ENCODE data around the gene SLAMF1.
"Not testable (repeated sequence)": the region's sequence is repeated elsewhere in the genome, so short reads cannot be mapped to it uniquely, and the experiment has no call there.

Gene SLAMF1

GRCh38 chr1:160646711-160647328, at the start of gene SLAMF1:
Gene SLAMF1 (minus strand): TSS chr1:160647044. CDS start chr1:160646945, 99 bp downstream.
- no peak for DNase-seq (ENCODE audit: low read depth in 2 of 2)

- DNase-seq (ENCODE audit: low read depth in 2 of 2), result not testable (repeated sequence)
Observed at GRCh38 chr1:160692390-160692789, 45.5 kb upstream of the SLAMF1 start.

- DNase-seq (ENCODE audit: low read depth in 2 of 2), result no peak
Observed at GRCh38 chr1:160685266-160685665, 38.4 kb upstream of the SLAMF1 start.

- DNase-seq (ENCODE audit: low read depth in 2 of 2), result no peak
Observed at GRCh38 chr1:160682983-160683865, 36.4 kb upstream of the SLAMF1 start.

- no peak for DNase-seq (ENCODE audit: low read depth in 2 of 2)
Observed at GRCh38 chr1:160681891-160682140, 35.0 kb upstream of the SLAMF1 start.

GRCh38 chr1:160681066-160681890, 34.4 kb upstream of the SLAMF1 start:
- no peak for DNase-seq (ENCODE audit: low read depth in 2 of 2)

GRCh38 chr1:160680399-160680798, 33.6 kb upstream of the SLAMF1 start:
- DNase-seq (ENCODE audit: low read depth in 2 of 2), result no peak

- DNase-seq (ENCODE audit: low read depth in 2 of 2), result no peak
Observed at GRCh38 chr1:160679893-160680292, 33.0 kb upstream of the SLAMF1 start.

GRCh38 chr1:160676869-160677597, 30.2 kb upstream of the SLAMF1 start:
- DNase-seq (ENCODE audit: low read depth in 2 of 2), result no peak

GRCh38 chr1:160675641-160676410, 29.0 kb upstream of the SLAMF1 start:
- DNase-seq (ENCODE audit: low read depth in 2 of 2), result peak; percentile 4

- DNase-seq (ENCODE audit: low read depth in 2 of 2), result no peak
Observed at GRCh38 chr1:160674415-160674814, 27.6 kb upstream of the SLAMF1 start.

- no peak for DNase-seq (ENCODE audit: low read depth in 2 of 2)
Observed at GRCh38 chr1:160672789-160673695, 26.2 kb upstream of the SLAMF1 start.

GRCh38 chr1:160671603-160672517, 25.0 kb upstream of the SLAMF1 start:
- no peak for DNase-seq (ENCODE audit: low read depth in 2 of 2)

- no peak for DNase-seq (ENCODE audit: low read depth in 2 of 2)
Observed at GRCh38 chr1:160670701-160671100, 23.9 kb upstream of the SLAMF1 start.

- DNase-seq (ENCODE audit: low read depth in 2 of 2), result no peak
Observed at GRCh38 chr1:160669802-160670201, 23.0 kb upstream of the SLAMF1 start.

GRCh38 chr1:160669276-160669675, 22.4 kb upstream of the SLAMF1 start:
- DNase-seq (ENCODE audit: low read depth in 2 of 2), result no peak

GRCh38 chr1:160667896-160668295, 21.1 kb upstream of the SLAMF1 start:
- DNase-seq (ENCODE audit: low read depth in 2 of 2), result no peak

GRCh38 chr1:160666079-160666442, 19.2 kb upstream of the SLAMF1 start:
- DNase-seq (ENCODE audit: low read depth in 2 of 2), result no peak
